NCI-H2171 treated with DMSO at 0.1 percent for 48 hours (cell line): ENCODE data around the gene IL27RA.

ENCODE experiments used
- DNase-seq: peaks from one replicate; lab custom pipeline; 2025; lab: John Stamatoyannopoulos, UW

The IL27RA gene

DNA sequence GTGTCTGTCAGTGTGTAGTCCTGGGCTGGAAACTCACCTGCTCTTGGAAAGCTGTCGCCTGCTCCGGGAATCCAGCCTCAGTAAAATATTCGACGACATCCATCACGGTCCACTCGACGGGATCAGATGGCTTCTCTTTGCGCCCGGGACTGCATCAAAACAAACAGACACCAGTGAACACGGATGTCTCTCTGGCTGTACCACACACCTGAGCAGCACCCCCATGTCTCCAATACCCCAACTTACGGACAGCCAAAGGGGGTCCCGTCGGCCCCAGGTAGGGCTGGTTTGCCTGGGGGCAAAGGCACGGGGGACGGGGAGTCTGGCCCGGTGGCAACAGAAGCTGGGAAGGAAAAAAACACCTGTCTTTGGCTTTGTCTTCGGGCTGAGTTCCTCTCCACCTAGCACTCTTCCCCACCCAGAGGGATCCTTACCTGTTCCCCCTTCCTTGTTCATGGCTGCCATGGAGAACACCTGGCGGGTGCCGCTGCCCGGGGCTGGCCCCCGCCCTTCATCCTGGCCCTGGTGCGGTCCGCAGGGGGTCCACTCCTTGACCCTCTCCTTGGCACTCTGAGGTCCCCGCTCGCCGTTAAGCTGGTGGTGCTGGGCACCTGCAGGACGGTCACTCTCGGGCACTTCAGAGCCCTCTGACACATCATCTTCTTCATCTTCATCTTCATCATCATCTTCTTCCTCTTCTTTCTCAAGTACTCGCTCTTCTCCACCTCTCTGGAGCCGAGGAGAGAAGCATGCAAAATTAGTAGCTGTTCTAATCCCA lies 57.3 kb downstream of the IL27RA start:
- DNase-seq = no peak

DNA sequence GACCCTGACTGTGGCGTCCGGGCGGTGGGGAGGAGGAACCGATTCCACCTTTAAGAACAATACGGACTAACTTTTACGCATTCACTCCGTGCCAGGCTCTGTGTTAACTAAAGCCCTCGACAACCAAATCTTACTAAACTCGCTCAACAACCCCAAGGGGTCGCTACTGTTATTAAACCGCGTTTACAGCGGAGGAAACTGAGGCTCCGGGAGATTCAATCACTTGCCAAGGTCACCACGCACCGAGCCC lies 57.8 kb downstream of the IL27RA start:
- DNase-seq = peak; percentile 30

DNA sequence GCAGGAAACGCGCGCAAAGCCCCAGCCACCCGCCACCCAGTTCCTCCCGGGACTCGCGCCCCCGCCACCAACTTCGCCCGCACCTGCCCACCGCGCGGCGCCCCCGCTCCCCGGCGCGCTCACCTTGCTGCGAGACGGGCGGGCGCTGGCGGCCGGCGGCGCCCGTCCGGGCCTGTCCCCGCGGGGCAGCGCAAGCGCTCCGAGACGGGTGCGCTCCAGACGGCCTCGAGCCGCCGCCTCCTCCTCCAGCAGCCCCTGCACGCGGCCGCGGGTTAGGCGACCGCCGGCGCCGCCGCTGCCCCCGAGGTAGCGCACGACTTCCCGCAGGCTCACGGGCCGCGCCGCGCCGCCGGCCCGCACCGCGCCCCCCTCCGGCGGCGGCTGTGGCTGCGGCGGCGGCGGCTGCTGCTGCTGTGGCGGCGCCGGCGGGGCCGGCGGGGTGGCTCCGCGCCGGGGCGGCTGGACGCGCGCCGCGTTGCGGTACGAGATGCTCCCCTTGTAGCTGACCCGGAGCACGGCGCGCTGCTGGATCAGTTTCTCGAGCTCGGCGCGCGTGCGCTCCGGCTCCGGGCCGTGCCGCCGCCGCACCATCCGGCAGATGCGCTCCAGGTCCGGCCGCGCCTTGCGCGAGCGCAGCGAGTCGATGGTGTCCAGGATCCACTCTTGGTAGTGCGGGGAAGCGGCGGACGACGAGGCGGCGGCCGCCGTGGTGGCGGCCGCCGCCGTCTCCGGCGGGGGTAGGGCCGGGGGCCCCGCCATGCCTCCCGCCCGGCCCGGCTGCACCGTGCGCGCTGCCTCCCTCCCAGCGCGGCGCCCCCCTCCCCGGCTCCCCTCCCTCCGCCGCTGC lies 58.3 kb downstream of the IL27RA start:
- peak; percentile 34 for DNase-seq

DNA sequence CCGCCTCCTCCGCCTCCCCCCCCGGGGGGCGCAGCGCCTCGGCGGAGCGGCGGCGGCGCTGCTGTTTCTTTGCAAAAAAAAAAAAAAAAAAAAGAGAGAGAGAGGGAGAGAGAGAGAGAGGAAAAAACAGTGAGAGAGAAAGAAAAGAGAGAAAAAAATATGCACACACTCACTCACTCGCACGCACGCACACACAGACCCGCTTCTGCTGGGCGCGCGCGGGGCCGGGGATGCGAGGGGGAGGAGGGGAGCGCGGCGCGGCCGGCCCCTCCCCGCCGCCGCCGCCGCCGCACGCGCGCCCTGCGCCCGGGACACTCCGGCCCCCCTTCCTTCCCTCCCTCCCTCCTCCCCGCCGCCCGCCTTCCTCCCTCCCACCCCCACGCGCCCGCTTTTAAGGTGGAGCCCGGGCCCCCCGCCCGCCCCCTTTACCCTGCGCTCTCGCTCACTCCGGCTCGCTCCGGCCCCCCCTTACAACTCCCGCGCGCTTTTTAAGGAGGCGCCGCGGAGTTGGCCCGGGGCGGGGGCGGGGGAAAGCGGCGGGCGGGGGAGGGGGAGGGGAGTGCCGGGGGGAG lies 59.0 kb downstream of the IL27RA start, which contains the start of gene SAMD1:
SAMD1 (minus strand) TSS at position 243 of the 572 bp plus-strand sequence.
- peak; percentile 78 for DNase-seq

DNA sequence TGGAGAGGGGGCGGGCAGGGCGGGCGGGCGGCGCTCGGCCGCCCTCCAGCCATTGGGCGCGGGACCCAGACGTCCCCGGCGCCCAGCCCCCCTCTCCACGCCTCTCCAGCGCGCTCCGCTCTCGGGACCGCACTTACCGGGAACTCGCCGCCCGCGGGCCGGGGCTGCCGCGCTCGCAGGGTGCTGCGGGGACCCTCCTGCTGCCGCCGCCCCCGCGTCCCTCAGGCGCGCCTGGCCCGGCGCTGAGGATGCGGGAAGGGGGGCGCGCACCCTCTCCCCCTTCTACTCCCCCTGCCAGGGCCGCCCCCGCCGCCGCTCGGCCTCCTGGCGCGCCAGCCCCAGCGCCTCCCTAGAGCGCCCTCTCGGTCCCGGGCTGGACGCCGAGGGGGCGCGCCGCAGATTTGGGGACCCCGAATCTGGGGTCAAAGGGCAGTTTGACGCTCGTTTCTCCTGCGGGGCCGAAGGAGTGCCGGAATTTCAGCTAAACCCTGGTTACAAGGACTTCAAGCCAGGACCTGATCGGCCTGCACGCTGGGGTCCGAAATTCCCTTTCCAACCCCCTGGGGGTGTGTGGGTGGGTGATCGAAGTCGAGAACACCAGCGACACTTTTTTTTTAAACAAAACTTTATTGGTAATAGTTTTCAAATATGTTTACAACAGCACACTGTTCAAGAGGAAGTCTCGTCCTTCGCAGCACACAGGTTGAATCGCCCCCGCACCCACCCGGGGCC lies 59.7 kb downstream of the IL27RA start:
- peak; percentile 69 for DNase-seq

DNA sequence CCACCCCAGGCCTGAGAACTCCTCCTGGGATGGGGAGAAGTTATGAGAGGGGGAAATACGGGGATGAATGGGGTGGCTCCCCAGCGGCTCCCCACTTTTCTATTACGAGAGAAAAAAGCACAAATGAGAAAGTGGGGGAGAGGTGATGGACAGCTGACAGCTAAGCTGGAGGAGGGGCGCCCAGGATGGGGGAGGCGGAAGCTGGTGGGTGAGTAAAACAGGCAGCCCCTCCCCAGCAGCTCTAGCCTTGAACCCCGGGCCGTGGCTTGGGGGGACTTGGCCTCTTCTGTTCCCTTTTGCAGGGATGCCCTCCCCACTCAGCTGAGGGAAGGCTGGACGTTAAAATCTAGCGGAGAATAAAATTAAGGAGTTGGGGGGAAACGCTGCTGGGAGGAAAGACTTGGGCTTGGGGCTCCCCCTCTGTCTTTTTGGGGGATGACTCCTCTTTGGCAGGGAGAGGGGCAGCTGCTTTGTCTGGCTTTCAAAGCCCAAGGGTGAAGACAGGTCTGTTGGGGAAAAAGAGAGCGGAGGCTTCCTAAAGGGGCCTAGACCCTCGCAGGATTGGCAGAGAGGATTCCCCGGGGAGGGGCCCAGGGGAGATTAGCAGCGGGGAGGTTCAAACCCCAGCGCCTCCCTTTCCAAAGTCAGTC lies 60.4 kb downstream of the IL27RA start:
- DNase-seq = peak; percentile 29

DNA sequence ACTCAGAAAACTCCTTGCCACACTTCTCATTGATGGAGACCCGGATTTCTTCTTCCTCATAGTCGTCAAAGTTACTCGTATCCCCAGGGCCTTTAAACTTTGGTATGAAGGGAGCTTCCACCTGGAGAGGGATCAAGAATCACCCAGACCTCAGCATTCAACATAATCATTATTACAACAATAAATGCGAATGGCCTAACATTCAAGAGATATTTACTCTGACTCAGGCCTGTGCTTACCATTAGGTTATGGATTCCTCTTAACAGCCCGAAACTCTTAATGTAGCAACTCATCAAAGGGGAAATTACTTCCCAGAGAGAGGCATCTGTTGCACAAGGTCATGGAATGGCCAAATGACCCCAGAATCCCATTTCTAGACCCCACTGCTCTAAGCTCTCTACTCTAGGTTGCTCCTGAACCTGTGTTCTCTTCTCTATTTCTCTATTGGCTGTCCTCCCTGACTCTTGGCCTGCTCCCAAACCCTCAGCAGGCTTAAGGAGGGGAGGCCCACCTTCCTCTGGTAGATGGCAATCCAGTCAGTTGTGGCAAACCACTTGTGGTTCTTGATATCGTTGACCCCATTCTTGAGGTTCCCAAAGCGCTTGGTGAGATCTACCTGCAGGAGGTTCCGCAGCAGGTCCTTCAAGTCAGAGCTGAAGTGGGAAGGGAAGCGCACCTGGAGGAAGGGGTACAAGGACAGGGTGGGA lies 61.7 kb downstream of the IL27RA start:
- no peak for DNase-seq

DNA sequence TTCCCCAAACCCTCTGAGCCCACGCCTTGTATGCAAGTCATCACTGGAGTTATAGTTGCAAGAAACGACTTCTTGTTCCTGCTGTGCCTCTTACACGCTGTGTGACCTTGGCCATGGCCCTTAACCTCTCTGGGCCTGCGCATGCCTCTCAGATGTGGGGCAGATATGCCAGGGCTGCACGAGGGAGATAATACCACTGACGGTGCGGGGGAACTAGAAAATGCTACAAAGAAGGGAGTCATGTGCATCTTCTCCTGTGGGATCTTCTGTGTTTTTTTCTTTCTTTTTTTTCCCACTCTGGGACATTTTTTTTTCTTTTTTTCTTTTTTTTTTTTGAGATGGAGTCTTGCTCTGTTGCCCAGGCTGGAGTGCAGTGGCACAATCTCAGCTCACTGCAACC lies 63.3 kb downstream of the IL27RA start:
- DNase-seq = no peak

DNA sequence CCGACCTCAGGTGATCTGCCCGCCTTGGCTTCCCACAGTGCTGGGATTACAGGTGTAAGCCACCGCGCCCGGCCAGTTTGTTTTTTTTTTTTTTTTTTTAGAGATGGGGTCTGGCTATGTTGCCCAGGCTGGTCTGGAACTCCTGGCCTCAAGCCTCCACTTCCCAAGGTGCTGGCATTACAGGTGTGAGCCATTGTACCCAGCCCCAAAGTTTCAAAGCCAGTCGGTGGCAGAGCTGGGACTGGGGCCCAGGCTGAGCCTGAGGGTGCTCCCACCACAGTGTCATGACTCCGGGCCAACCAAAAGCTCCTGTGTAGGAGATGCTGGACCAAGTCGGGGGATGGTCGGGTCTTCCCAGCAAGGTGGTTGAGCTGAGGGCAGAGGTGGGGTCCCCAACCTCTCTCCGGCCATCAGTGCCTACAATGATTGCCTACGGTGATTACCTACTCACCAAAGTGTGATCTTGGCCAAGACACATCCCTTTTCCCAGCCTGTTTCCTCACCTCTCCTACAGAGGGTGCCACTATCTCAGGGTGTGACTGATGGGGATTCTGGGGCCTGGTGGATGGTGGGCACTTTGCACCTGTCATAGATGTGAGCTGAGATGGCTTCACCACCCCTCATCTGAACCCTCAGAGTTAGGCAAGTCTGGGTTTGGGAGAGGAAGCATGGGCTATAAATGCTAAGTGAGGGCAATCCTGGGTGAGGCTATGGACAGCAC lies 64.9 kb downstream of the IL27RA start:
- no peak for DNase-seq

DNA sequence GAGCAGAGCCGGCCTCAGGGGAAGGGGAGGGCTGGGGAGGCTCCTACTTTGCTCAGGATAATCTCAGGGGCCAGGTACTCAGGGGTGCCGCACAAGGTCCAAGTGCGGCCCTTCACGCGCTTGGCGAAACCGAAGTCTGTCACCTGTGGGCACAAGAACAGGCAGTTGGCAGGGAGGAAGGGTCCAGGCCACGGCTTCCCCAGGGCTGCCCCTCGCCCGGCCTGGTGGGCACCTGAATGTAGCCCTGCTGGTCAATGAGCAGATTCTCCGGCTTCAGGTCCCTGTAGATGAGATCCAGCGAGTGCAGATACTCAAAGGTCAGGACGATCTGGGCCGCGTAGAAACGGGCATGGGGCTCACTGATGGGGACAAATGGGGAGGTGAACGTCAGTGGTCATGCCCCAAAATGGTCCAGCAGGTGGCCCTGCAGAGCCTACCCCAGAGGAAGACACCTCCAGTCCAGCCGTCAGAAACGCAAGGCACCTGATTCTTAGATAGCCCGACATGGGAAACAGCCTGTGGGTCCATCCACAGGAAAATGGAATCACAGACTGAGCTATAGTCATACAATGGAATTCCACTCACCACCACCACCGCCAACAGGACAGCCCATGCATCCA lies 66.1 kb downstream of the IL27RA start:
- no peak for DNase-seq

DNA sequence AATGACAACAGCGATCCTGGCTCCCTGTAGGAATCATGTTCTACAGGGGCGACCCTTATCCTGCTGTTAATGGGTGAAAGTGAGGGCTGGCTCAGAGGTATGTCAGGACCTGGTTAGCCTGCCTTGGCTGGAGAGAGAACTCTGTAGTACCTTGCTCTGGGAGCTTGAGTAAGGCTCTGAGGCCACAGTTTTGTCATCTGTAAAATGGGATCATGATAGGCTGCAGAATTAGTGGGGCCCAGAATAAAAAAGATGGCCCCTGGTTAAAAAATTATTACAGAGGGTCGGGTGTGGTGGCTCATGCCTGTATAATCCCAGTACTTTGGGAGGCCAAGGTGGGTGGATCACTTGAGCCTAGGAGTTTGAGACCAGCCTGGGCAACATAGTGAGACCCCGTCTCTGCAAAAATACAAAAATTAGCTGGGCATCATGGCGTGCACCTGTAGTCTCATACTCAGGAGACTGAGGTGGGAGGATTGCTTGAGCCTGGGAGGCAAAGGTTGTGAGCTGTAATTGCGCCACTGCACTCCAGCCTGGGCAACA lies 69.5 kb downstream of the IL27RA start:
- no peak for DNase-seq

DNA sequence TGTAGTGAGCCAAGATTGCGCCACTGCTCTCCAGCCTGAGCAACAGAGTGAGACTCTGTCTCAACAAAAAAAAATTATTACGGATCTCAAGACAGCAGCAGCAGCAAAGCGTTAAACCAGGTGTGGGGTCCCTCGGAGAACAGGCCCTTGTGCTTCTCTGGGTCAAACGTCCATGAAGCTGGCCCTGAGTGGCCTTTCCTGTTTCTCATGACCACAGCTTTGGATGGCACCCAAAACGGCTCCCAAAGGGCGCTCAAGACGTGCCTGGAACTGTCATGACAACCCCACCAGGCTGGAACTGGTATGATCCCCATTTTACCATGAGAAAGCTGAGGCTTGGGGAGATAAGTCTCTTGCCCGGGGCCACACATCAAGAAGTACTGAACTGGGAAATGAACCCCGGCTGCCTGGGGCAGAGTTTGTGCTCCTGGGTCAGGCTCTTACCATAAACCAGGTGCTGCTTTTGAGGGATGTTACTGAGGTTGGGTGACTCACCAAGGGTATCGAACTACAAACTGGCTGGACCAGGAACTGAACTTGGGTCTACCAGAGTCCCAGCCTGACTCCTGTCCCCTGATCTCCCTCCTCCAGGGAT lies 70.6 kb downstream of the IL27RA start:
- DNase-seq = no peak

DNA sequence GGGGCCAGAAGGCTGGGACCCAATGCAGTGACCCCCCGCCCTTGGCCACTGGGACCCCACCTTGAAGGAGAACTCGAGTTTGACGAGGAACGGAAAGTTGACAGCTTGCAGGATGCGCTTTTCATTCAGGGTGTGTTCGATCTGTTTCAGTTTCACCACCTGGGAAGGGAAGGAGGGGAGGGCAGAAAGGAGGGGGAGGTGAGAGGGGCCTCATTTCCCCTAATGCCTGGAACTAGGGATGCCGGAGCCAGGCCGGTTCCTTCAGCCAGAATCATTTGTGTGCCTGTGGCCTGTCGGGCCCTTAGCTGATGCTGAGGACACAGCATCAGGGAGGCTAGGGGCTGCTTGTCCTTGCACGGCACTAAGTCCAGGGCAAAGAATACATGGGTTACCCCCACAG lies 71.2 kb downstream of the IL27RA start:
- no peak for DNase-seq
